Transverse colon (tissue), 4 donors: ENCODE measurements around the gene MTRF1L.

Experiments used
- EP300 ChIP-seq: sonication (generic); formaldehyde crosslinking; IDR thresholded peaks from one replicate; pipeline ENCODE4 v1.6.1; 2017; ENCODE audit warnings: antibody characterized with exemption, low read depth
- POLR2A ChIP-seq: fragments of 450-650 bp; IDR thresholded peaks from one replicate; pipeline ENCODE4 v1.6.1; 2016; ENCODE audit warnings: antibody characterized with exemption, mild to moderate bottlenecking, moderate library complexity
- POLR2AphosphoS5 ChIP-seq, 3 donors: sonication (generic); formaldehyde crosslinking; IDR thresholded peaks; one replicate each; pipeline ENCODE4 v1.6.1; 2016; ENCODE audit warnings: antibody characterized with exemption in 3 of 3
- TF ChIP-seq, protein P1 (sequence below), 5 experiments: fragments of 200-600 bp in 3 of 5; fragments of 450-650 bp in 2 of 5; sonication (generic) in 3 of 5; IDR thresholded peaks; 1 replicate in 2 of 5; 2 replicates in 3 of 5; pipeline ENCODE4 v1.5.1; 2016 to 2017; ENCODE audit warnings: antibody characterized with exemption in 5 of 5, inconsistent platforms in 3 of 5, mild to moderate bottlenecking in 2 of 5, moderate library complexity in 1 of 5

- TF ChIP-seq, protein P1, sequence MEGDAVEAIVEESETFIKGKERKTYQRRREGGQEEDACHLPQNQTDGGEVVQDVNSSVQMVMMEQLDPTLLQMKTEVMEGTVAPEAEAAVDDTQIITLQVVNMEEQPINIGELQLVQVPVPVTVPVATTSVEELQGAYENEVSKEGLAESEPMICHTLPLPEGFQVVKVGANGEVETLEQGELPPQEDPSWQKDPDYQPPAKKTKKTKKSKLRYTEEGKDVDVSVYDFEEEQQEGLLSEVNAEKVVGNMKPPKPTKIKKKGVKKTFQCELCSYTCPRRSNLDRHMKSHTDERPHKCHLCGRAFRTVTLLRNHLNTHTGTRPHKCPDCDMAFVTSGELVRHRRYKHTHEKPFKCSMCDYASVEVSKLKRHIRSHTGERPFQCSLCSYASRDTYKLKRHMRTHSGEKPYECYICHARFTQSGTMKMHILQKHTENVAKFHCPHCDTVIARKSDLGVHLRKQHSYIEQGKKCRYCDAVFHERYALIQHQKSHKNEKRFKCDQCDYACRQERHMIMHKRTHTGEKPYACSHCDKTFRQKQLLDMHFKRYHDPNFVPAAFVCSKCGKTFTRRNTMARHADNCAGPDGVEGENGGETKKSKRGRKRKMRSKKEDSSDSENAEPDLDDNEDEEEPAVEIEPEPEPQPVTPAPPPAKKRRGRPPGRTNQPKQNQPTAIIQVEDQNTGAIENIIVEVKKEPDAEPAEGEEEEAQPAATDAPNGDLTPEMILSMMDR (IDR thresholded peaks at IDR 0.05): no peak
- TF ChIP-seq POLR2A (no peak), EP300 (no peak), POLR2AphosphoS5 (IDR thresholded peaks at IDR 0.05) (no peak)
Measured at GRCh38 chr6:153028286-153028685, 25.8 kb upstream of the MTRF1L start.
